HEK293T (cell line): Measurements from ENCODE around the gene CSTPP1.

ENCODE experiments used
- CTCF ChIA-PET: fragments of 350-600 bp; formaldehyde crosslinking; extraction: SDS; loops from one replicate; lab custom pipeline; 2021; ENCODE audit warnings: antibody characterized with exemption, inconsistent platforms; lab: Yijun Ruan, JAX
- POLR2A ChIA-PET: fragments of 350-600 bp; formaldehyde crosslinking; extraction: SDS; loops from one replicate; lab custom pipeline; 2020; ENCODE audit warnings: antibody characterized with exemption, inconsistent platforms; lab: Yijun Ruan, JAX
- DNase-seq: peaks from one replicate; pipeline ENCODE4 v3.0.0; 2012; ENCODE audit warnings: mixed read lengths; ENCODE audit errors: extremely low spot score
- ARNT ChIP-seq: fragments of 450-650 bp; IDR thresholded peaks from 2 replicates; pipeline ENCODE4 v1.6.1; 2017; ENCODE audit warnings: mild to moderate bottlenecking
- BHLHE40 ChIP-seq: fragments of 450-650 bp; IDR thresholded peaks from 2 replicates; pipeline ENCODE4 v1.6.1; 2016; ENCODE audit warnings: mild to moderate bottlenecking, moderate library complexity, borderline replicate concordance
- CTBP1 ChIP-seq: fragments of 450-650 bp; IDR thresholded peaks from 2 replicates; pipeline ENCODE4 v1.6.1; 2016; ENCODE audit warnings: borderline replicate concordance
- ELF4 ChIP-seq: fragments of 450-650 bp; IDR thresholded peaks from 2 replicates; pipeline ENCODE4 v1.6.1; 2017; ENCODE audit warnings: antibody characterized with exemption
- FOXA1 ChIP-seq: fragments of 450-650 bp; IDR thresholded peaks from 2 replicates; pipeline ENCODE4 v1.6.1; 2016; ENCODE audit warnings: mild to moderate bottlenecking
- FOXK2 ChIP-seq: fragments of 450-650 bp; IDR thresholded peaks from 2 replicates; pipeline ENCODE4 v1.6.1; 2016; ENCODE audit warnings: mild to moderate bottlenecking
- FOXM1 ChIP-seq: fragments of 450-650 bp; IDR thresholded peaks from 2 replicates; pipeline ENCODE4 v1.6.1; 2017; ENCODE audit warnings: mild to moderate bottlenecking, borderline replicate concordance
- HDGF ChIP-seq: fragments of 450-650 bp; IDR thresholded peaks from 2 replicates; pipeline ENCODE4 v1.6.1; 2017; ENCODE audit warnings: antibody characterized with exemption, borderline replicate concordance
- L3MBTL2 ChIP-seq: fragments of 450-650 bp; conservative IDR thresholded peaks from 2 replicates; pipeline ENCODE4 v1.6.1; 2016; ENCODE audit warnings: mild to moderate bottlenecking
- LEF1 ChIP-seq: fragments of 450-650 bp; IDR thresholded peaks from 2 replicates; pipeline ENCODE4 v1.6.1; 2017; ENCODE audit warnings: mild to moderate bottlenecking, borderline replicate concordance
- NFRKB ChIP-seq: fragments of 450-650 bp; IDR thresholded peaks from 2 replicates; pipeline ENCODE4 v1.6.1; 2016; ENCODE audit warnings: mild to moderate bottlenecking, moderate library complexity
- SP1 ChIP-seq: fragments of 450-650 bp; IDR thresholded peaks from 2 replicates; pipeline ENCODE4 v1.6.1; 2017
- SUZ12 ChIP-seq: fragments of 450-650 bp; IDR thresholded peaks from 2 replicates; pipeline ENCODE4 v1.6.1; 2016; ENCODE audit warnings: mild to moderate bottlenecking
- TARDBP ChIP-seq: fragments of 450-650 bp; IDR thresholded peaks from 2 replicates; pipeline ENCODE4 v1.6.1; 2016
- ZNF384 ChIP-seq: fragments of 450-650 bp; IDR thresholded peaks from 2 replicates; pipeline ENCODE4 v1.6.1; 2016
- TF ChIP-seq, protein P1 (sequence below): fragments of 450-650 bp; IDR thresholded peaks from 2 replicates; pipeline ENCODE4 v1.6.1; 2016

CSTPP1 gene

DNA sequence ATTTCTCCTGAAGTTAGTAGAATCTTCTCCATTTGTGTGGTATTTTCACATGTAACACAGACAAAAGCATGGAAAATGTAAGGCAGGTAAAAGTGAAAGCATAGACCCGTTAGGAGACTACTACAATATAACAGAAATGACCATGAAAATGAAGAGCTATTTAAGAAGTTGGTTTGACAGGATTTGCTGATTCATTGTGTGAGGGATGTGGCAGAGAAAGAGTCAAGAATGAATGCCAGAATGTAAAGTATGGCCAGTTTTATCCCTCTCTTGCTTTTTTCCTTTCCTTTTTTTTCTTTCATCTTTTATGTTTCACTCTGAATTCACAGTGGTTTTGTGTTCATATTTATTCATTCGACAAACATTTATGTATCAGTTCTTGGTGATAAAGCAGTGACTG lies 124.2 kb downstream of the CSTPP1 start:
- no peak for TF ChIP-seq BHLHE40
- no peak for TF ChIP-seq TARDBP
- no peak for TF ChIP-seq HDGF
- no peak for TF ChIP-seq SP1
- TF ChIP-seq ARNT, result no peak
- no peak for TF ChIP-seq L3MBTL2
- TF ChIP-seq FOXM1, result no peak
- no peak for TF ChIP-seq ELF4
- TF ChIP-seq NFRKB, result no peak
- TF ChIP-seq, protein P1, sequence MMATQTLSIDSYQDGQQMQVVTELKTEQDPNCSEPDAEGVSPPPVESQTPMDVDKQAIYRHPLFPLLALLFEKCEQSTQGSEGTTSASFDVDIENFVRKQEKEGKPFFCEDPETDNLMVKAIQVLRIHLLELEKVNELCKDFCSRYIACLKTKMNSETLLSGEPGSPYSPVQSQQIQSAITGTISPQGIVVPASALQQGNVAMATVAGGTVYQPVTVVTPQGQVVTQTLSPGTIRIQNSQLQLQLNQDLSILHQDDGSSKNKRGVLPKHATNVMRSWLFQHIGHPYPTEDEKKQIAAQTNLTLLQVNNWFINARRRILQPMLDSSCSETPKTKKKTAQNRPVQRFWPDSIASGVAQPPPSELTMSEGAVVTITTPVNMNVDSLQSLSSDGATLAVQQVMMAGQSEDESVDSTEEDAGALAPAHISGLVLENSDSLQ, result no peak
- TF ChIP-seq LEF1, result no peak
- TF ChIP-seq FOXK2, result no peak
- TF ChIP-seq CTBP1, result no peak
- TF ChIP-seq ZNF384, result no peak
- DNase-seq, result no peak
- ChIA-PET CTCF (no interaction called here), POLR2A (no interaction called here)

DNA sequence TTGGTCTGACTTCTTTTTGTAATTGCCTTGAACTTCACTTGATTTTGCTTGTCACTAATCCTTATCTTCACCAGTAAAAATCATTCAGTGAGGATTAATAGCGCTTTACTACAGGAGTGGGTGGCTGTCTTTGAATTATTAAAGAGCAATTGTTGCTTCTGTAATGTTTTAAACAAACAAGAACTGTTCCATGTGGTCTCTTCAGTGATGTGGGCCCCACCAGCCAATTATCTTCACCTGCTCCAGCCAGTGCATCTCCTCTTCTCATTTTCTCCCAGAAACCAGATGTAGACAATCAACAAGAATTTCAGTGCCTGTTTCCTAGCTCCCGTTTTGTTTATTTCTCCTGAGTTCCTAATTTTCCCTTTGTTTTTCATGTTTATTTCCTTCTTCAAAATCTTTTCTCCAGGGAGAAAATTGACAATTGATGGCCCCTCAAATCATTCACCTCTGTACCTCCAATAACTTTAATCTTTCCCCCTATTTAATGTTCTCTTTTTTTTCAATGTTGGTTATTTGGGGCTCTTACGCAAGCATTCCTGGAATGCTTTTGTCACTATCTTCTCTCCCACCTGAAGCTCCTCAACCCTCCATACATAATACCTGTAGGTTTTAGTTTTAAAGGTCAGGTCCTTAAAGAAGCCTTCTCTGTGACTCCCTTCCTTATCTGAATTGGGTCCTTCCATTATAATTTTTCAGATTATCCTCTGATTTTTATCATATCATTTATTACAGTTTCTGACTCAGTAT lies 125.0 kb downstream of the CSTPP1 start:
- no peak for DNase-seq
- ChIA-PET CTCF (no interaction called here), POLR2A (no interaction called here)
- TF ChIP-seq FOXK2 (no peak), NFRKB (no peak), ZNF384 (no peak), FOXM1 (no peak), ARNT (no peak), SUZ12 (no peak), CTBP1 (no peak), ELF4 (no peak), FOXA1 (no peak), SP1 (no peak), BHLHE40 (no peak)

DNA sequence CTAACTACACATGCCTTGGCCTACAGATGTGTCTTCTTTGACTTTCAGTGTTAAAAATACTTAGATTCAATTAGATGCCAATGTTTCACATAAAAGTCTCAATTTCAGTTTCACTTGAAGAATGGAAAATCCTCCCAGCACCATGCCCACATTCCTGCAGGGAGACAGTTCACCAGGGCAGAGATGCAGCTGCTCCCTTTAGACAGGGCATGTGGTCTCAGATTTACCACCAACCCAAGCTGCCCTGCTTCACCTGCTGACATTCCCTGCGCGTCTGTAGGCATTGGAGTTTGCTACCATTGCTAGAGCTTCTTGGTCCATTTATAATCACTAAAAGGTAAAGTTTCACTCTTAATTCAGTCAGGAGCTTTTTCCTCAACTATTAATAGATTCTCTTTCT lies 126.2 kb downstream of the CSTPP1 start:
- ChIA-PET POLR2A (no interaction called here), CTCF (no interaction called here)
- TF ChIP-seq, protein P1, result no peak
- TF ChIP-seq ZNF384 (no peak), LEF1 (no peak), L3MBTL2 (no peak), HDGF (no peak), TARDBP (no peak), SP1 (no peak), FOXM1 (no peak), CTBP1 (no peak), FOXA1 (no peak)
- no peak for DNase-seq

DNA sequence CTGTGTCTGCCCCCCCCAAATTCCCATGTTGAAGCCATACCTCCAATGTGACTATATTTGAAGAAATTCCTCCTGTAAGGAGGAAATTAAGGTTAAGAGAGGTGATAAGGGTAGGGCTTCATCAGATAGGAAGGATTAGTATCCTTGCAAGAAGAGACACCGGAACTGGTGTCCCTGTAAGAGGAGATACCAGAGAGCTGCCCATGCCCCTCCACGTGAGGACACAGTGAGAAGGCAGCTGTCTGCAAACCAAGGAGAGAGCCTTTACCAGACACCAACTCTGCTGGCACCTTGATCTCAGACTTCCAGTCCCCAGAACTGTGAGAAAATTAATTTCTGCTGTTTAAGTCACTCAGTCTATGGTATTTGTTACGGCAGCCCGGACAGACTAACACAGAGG lies 130.8 kb downstream of the CSTPP1 start:
- no peak for DNase-seq
- CTCF ChIA-PET, result no interaction called here
- POLR2A ChIA-PET, result no interaction called here
- TF ChIP-seq CTBP1 (no peak), SUZ12 (no peak)

DNA sequence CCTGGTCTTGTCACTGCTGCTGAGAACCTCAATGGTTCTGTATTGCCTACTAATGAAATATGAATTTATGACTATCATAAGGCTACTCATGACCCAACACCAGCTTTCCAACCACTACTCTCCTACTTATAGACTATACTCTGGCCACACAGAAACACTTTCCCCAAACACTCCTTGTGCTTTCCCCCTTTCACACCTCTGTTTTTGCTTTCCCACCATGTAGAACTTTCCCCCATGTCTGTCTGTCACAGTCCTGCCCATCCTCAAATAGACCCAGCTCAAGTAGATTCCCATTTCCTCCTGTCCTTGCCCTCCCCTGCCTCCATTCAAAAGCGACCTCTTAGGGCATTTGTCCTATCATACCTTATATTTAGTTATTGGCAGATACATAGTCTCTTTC lies 134.2 kb downstream of the CSTPP1 start:
- CTCF ChIA-PET, result no interaction called here
- TF ChIP-seq HDGF (no peak), FOXK2 (no peak), ELF4 (no peak), CTBP1 (no peak), FOXM1 (no peak), NFRKB (no peak), FOXA1 (no peak), ZNF384 (no peak), ARNT (no peak), LEF1 (no peak), TARDBP (no peak), BHLHE40 (no peak), SP1 (no peak), SUZ12 (no peak), L3MBTL2 (no peak)
- TF ChIP-seq, protein P1, result no peak
- POLR2A ChIA-PET, result no interaction called here
- DNase-seq, result no peak

DNA sequence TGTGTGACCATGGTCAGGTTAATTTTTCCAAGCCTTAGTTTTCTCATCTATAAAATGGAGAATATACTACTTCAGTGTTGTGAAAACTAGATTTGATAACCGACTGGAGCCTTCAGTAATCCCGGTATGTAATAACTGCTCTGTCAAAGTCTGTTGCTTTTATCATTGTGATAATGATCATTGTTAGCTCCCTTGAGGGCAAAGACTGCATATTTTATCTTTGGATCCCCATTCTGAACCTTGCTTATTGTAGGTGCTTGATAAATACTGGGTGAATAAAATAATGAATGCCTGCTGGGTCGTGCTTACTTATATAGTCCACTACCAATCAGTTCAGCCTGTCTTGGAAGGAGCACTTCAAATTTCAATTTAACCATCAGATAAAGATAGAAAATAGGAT lies 134.8 kb downstream of the CSTPP1 start:
- DNase-seq, result no peak
- ChIA-PET CTCF (no interaction called here), POLR2A (no interaction called here)
- no peak for TF ChIP-seq ELF4
- no peak for TF ChIP-seq HDGF
- TF ChIP-seq SP1, result no peak
- no peak for TF ChIP-seq FOXK2
- no peak for TF ChIP-seq FOXA1
- TF ChIP-seq SUZ12, result no peak
- no peak for TF ChIP-seq FOXM1
- TF ChIP-seq, protein P1, result no peak
- no peak for TF ChIP-seq BHLHE40
- no peak for TF ChIP-seq TARDBP
- no peak for TF ChIP-seq CTBP1
- TF ChIP-seq L3MBTL2, result no peak
- no peak for TF ChIP-seq NFRKB
- TF ChIP-seq ZNF384, result no peak
